OCI-LY3 (cell line): Measurements from ENCODE around the gene ZNF521.

Experiments used
- H2AFZ ChIP-seq: fragments of 200-600, 300-600 bp; shearing (Covaris generic); 2 replicates; pipeline ENCODE4 v1.6.0; 2014; ENCODE audit warnings: antibody characterized with exemption, low read depth, low read length
- H3K27ac ChIP-seq: fragments of 200-600, 300-600 bp; sonication (generic); 2 replicates; pipeline ENCODE4 v1.5.1; 2014; ENCODE audit warnings: mild to moderate bottlenecking, low read length, moderate library complexity, mixed read lengths
- H3K27me3 ChIP-seq: fragments of 200-600, 300-600 bp; sonication (generic); 2 replicates; pipeline ENCODE4 v1.6.1; 2014; ENCODE audit warnings: low read depth, low read length, mixed read lengths
- H3K36me3 ChIP-seq: fragments of 200-600, 300-600 bp; sonication (generic); replicated peaks from 2 replicates; pipeline ENCODE3; 2014; ENCODE audit warnings: low read depth, low read length, mixed read lengths
- H3K4me1 ChIP-seq: fragments of 300-600, 200-600 bp; sonication (generic); 2 replicates; pipeline ENCODE4 v1.6.1; 2014; ENCODE audit warnings: low read length, mixed read lengths
- H3K4me2 ChIP-seq: fragments of 200-600, 300-600 bp; sonication (generic); 2 replicates; pipeline ENCODE4 v1.6.1; 2014; ENCODE audit warnings: low read length, mixed read lengths
- H3K4me3 ChIP-seq: fragments of 300-600, 200-600 bp; sonication (generic); 2 replicates; pipeline ENCODE4 v1.5.1; 2014; ENCODE audit warnings: antibody characterized with exemption, mild to moderate bottlenecking, low read length, moderate library complexity
- H3K79me2 ChIP-seq: fragments of 300-600, 200-600 bp; shearing (Covaris generic); 2 replicates; pipeline ENCODE4 v1.6.1; 2014; ENCODE audit warnings: mild to moderate bottlenecking, low read length, mixed read lengths
- H3K9ac ChIP-seq: fragments of 300-600, 200-600 bp; shearing (Covaris generic); 2 replicates; pipeline ENCODE4 v1.6.0; 2014; ENCODE audit warnings: mild to moderate bottlenecking, low read length, moderate library complexity
- H3K9me3 ChIP-seq: fragments of 200-600, 300-600 bp; shearing (Covaris generic); 2 replicates; pipeline ENCODE4 v1.6.1; 2014; ENCODE audit warnings: low read length, mixed read lengths; ENCODE audit not compliant: insufficient read depth
- H4K20me1 ChIP-seq: fragments of 200-600, 300-600 bp; sonication (generic); 2 replicates; pipeline ENCODE4 v1.6.1; 2016; ENCODE audit warnings: low read length, mixed read lengths; ENCODE audit not compliant: insufficient read depth
- EZH2phosphoT487 ChIP-seq: fragments of 200-600 bp; shearing (Covaris generic); IDR thresholded peaks from 2 replicates; pipeline ENCODE4 v1.6.1; 2018; ENCODE audit warnings: antibody characterized with exemption, mixed run types, low read depth
- TF ChIP-seq, protein P1 (sequence below): fragments of 200-600, 300-600 bp; sonication (generic); IDR thresholded peaks from 2 replicates; pipeline ENCODE4 v1.5.1; 2014; ENCODE audit warnings: antibody characterized with exemption, low read length, low read depth

Gene ZNF521

DNA sequence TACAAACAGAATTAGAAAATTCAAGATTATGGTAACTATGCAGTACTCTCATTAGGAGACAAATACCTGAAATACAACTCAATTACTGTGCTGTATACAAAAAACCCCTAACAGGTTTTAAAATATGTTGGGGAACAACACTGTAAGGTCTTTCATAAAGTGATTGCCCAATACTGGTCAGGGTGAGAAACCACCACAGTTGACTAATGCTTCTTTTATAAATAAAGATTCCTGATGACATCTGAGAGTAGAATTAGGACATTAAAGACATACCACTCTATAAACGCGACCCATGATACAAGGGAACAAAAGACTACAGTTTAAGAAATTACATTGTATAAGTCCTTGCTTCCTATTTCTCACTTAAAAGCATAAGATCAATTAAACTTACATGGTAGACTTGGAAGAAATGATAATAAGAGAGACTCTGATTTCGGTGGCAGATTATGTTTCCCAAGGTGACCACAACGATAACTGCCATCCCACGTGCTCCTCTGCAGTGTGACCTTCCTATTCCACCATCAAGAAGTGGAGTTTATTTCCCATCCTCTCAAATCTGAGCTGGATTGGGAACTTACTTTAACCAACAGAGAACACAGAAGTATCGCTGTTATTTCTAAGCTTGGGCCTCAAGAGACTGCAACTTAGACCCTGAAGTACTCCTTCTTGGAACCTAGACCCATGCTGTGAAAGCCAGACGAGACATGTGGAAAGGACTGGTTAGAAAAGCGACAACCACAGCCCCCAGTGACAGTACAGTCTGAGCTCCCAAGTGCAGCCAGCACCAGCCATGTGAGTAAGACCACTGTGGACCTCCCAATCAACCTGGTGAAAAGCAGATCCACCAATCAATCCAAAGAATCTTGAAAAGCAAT, 52.3 kb downstream of the ZNF521 start:
- no peak overlapping the region for H3K4me3 ChIP-seq

DNA sequence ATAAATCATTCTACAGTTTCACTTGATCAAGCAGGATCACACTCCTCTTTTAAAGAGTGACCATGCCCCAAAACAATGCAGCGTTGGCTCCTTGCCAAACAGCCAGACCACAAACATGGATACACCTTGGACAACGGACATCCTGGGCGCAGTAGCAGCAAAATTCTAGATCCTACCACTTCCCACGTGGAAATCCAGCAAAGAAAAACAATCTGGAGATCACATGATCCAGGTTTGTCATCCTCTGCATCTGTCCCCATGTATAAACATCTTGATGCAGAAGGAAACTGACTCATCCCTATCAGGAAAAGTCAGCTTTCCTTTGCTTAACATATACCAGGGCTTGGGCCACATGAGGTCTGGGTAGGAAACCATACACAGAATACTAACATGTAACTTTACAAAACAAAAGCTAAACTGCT, 53.1 kb downstream of the ZNF521 start:
- no peak overlapping the region for H3K4me2 ChIP-seq
- no peaks in the 10 kb centered on the region for H3K4me1 ChIP-seq
- H3K36me3 ChIP-seq: no peaks in the 10 kb centered on the region
- no peaks in the 10 kb centered on the region for H3K27me3 ChIP-seq
- H3K4me3 ChIP-seq: no peak overlapping the region
- no peak overlapping the region for H2AFZ ChIP-seq
- no peaks in the 10 kb centered on the region for H3K9me3 ChIP-seq
- no peaks in the 10 kb centered on the region for H3K79me2 ChIP-seq
- H3K9ac ChIP-seq: no peak overlapping the region
- TF ChIP-seq EZH2phosphoT487: no peak
- TF ChIP-seq, protein P1, sequence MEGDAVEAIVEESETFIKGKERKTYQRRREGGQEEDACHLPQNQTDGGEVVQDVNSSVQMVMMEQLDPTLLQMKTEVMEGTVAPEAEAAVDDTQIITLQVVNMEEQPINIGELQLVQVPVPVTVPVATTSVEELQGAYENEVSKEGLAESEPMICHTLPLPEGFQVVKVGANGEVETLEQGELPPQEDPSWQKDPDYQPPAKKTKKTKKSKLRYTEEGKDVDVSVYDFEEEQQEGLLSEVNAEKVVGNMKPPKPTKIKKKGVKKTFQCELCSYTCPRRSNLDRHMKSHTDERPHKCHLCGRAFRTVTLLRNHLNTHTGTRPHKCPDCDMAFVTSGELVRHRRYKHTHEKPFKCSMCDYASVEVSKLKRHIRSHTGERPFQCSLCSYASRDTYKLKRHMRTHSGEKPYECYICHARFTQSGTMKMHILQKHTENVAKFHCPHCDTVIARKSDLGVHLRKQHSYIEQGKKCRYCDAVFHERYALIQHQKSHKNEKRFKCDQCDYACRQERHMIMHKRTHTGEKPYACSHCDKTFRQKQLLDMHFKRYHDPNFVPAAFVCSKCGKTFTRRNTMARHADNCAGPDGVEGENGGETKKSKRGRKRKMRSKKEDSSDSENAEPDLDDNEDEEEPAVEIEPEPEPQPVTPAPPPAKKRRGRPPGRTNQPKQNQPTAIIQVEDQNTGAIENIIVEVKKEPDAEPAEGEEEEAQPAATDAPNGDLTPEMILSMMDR: no peak
- H3K27ac ChIP-seq: no peak overlapping the region
- no peaks in the 10 kb centered on the region for H4K20me1 ChIP-seq

More for the DNA sequence above, 52.3 kb downstream of the ZNF521 start:
- H4K20me1 ChIP-seq: no peaks in the 10 kb centered on the region
- no peaks in the 10 kb centered on the region for H3K27me3 ChIP-seq
- H3K27ac ChIP-seq: no peak overlapping the region
- TF ChIP-seq EZH2phosphoT487: no peak
- TF ChIP-seq, protein P1: no peak
- no peaks in the 10 kb centered on the region for H3K9me3 ChIP-seq
- H3K36me3 ChIP-seq: no peaks in the 10 kb centered on the region
- no peak overlapping the region for H3K4me2 ChIP-seq
- H3K79me2 ChIP-seq: no peaks in the 10 kb centered on the region
- no peak overlapping the region for H2AFZ ChIP-seq
- no peaks in the 10 kb centered on the region for H3K4me1 ChIP-seq
- H3K9ac ChIP-seq: no peak overlapping the region

DNA sequence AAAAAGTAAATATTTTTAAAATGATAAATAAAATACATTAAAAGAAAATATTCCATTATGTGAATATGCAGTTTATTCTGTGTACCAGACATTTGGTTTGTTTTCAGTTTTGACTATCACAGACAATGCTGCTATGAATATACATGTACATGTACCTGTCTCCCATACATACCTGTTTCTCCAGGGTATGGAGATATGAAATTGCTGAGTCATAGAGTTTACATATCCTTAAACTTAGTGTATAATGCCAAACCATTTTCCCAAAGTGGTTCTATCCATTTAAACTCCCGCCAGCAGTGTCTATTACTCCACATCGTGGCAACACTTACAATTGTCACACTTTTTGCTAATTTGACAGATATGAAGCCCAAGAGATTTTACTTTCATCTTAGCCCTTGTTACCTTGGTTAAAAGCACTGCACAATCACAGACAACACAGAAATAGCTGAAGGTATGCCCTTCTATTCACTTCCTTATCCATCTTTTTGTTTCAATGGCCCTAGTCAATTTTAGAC, 56.3 kb downstream of the ZNF521 start:
- H3K79me2 ChIP-seq: no peaks in the 10 kb centered on the region
- no peaks in the 10 kb centered on the region for H3K27me3 ChIP-seq
- no peak overlapping the region for H3K4me2 ChIP-seq
- no peak overlapping the region for H2AFZ ChIP-seq
- H3K27ac ChIP-seq: no peak overlapping the region
- H4K20me1 ChIP-seq: no peaks in the 10 kb centered on the region
- no peak overlapping the region for H3K9ac ChIP-seq
- no peaks in the 10 kb centered on the region for H3K9me3 ChIP-seq
- no peaks in the 10 kb centered on the region for H3K36me3 ChIP-seq
- no peaks in the 10 kb centered on the region for H3K4me1 ChIP-seq
- no peak overlapping the region for H3K4me3 ChIP-seq
- TF ChIP-seq, protein P1: no peak
- TF ChIP-seq EZH2phosphoT487: no peak

DNA sequence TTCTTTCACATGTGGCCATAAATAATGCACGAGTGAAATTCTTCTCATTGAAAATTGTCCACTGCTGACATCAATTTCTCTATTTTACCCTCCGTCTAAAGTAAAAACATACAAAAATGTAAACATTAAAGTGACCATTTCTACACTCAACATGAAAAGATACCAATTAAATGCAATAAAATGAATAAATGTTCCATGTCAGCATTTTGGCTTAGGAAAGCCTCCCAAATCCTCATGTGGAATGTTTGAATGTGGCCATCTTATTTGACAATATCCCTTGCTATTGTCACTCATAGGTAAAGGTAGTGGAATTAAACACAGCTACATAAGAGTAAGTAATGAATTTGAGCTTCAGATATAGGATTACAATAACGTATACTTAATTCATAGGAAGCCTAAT, 60.8 kb downstream of the ZNF521 start:
- Histone ChIP-seq H3K4me2 (no peak overlapping the region), H3K27ac (no peak overlapping the region)

More for the DNA sequence above, 60.8 kb downstream of the ZNF521 start:
- H3K9ac ChIP-seq: no peak overlapping the region
- H3K4me3 ChIP-seq: no peak overlapping the region
- H3K36me3 ChIP-seq: no peaks in the 10 kb centered on the region
- H2AFZ ChIP-seq: no peak overlapping the region
- H4K20me1 ChIP-seq: no peaks in the 10 kb centered on the region
- TF ChIP-seq EZH2phosphoT487: no peak
- TF ChIP-seq, protein P1: no peak
- H3K79me2 ChIP-seq: no peaks in the 10 kb centered on the region
- H3K4me1 ChIP-seq: no peaks in the 10 kb centered on the region
- no peaks in the 10 kb centered on the region for H3K9me3 ChIP-seq
- no peaks in the 10 kb centered on the region for H3K27me3 ChIP-seq
